Right cardiac atrium (tissue), 5 donors: ENCODE data around the gene FUOM. TPM values are rescaled to one million over a fixed set of nuclear protein-coding genes. Genes with fewer than 3 reads are reported as not detected.
"Not testable (repeated sequence)": the region's sequence is repeated elsewhere in the genome, so short reads cannot be mapped to it uniquely, and the experiment has no call there.

Experiments
- ATAC-seq, 2 donors: fragments of 200-7000 bp; cut with Tn5 transposase; one replicate each; pipeline versions ENCODE4 v1.8.0 to v1.9.1; 2020; ENCODE audit warnings: moderate library complexity in 2 of 2, mild to moderate bottlenecking in 1 of 2
- DNase-seq, 3 donors: peaks; one replicate each; pipeline ENCODE4 v3.0.0-alpha.2; 2020
- H3K27ac ChIP-seq: one replicate; pipeline ENCODE4 v1.5.1; 2013; ENCODE audit warnings: mild to moderate bottlenecking, low read length, control low read depth, moderate library complexity
- H3K27me3 ChIP-seq: one replicate; pipeline ENCODE4 v1.6.1; 2013; ENCODE audit not compliant: control insufficient read depth, insufficient read depth
- H3K4me1 ChIP-seq: one replicate; pipeline ENCODE4 v1.6.1; 2013; ENCODE audit warnings: low read length; ENCODE audit not compliant: control insufficient read depth, insufficient read depth
- H3K4me3 ChIP-seq: one replicate; pipeline ENCODE4 v1.5.1; 2013; ENCODE audit warnings: low read length, control low read depth
- H3K9me3 ChIP-seq: one replicate; pipeline ENCODE4 v1.6.1; 2013; ENCODE audit warnings: low read length; ENCODE audit not compliant: control insufficient read depth
- WGBS: extraction: QIAGEN DNeasy Blood & Tissue Kit; methylation state at CpG from one replicate; pipeline ENCODE4 v1.1.7; 2013; 5-methylcytosine and 5-hydroxymethylcytosine counted together
- intact Hi-C, 4 donors: fragments of 100-400 bp; cut with DNase I; formaldehyde crosslinking; loops; one replicate each; pipeline versions ENCODE4 v1.11.0 to v1.14.0; 2022 to 2023
- polyA plus RNA-seq: library from polyadenylated mRNA; stranded (reverse); fragments of 200-250 nt; gene quantifications from one replicate; pipeline ENCODE4 v1.2.3, GENCODE V29; 2013
- total RNA-seq, 4 donors: library from RNA; stranded (reverse); fragmentation: NEBNext Ultra II Directional; extraction: Animal tissue kit (Norgen Biotek cat#: 25700); gene quantifications; one replicate each; pipeline ENCODE4 v1.2.1, GENCODE V29; 2021
- donor health status: healthy with polysubstance abuse.
- donor health status: DM: no; HTN: yes; CAD: no.
- donor health status: DM: no; HTN: no; CAD: no.
- donor health status: DM: no; HTN: yes; CAD: no; lungs with severe emphysema.
- donor health status: DM: yes; HTN: yes; CAD: no.

Gene FUOM
- total and polyA plus RNA-seq, 5 donors: 19.7 to 26.9 (median 23.3) TPM

DNA sequence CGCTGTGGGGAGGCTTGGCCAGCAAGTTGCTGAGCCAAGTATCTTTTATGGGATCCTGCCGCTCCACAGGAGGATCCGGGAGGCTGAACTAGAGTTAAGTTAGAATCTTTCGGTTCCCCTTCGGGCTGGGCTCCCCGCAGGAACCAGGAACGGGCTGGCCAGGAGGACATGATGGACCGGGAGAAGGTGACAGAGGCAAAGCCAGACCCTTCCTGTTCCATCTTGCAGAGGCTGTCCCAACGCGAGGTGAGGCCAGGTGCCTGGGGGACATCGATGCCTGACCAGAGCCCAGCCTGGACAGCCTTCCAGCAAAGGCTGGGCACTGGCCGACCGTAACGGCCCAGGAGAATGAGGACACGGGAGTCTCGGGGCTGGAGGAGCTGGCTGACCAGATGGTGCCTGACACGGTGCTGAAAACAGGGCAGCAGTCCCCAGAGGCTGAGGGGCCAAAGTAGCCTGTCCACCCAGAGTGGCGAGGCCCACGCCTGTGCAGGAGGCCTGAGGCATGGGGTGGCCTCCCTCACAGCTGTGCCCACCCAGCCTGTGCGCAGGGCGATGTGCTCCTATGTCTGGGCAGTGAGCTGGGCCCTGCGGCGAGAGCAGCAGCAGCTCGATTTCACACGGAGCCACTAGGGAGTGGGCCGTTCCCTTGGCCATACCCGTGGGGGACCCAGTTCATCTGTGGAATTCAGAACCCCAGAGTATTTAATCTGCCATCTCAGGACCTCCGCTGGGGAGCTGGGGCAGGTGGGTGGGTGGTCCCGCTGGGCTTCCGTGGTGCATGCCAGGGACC lies 19.4 kb upstream of the FUOM start:
- Histone ChIP-seq H3K27me3 (no peaks in the 10 kb centered on the region), H3K4me3 (no peak overlapping the region), H3K4me1 (peaks cover 4% of the 10 kb centered on the region), H3K9me3 (no peaks in the 10 kb centered on the region), H3K27ac (no peak overlapping the region)
- no peak for ATAC-seq
- peak in 1 of 3 donors; percentile 55 for DNase-seq
- intact Hi-C loops: no loop called here
- WGBS: 91% methylated on average over 30 of the region's 30 CpGs

DNA sequence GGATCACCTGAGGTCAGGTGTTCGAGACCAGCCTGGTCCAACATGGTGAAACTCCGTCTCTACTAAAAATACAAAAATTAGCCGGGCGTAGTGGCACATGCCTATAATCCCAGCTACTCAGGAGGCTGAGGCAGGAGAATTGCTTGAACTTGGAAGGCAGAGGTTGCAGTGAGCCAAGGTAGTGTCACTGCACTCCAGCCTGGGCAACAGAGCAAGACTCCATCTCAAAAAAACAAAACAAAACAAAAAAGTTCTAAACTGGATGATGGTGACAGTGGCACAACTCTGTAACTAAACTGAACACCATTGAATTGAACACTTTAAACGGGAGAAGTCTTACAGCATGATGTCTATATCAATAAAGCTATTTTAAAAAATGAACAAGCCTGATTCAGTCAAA lies 18.4 kb upstream of the FUOM start:
- H3K4me3 ChIP-seq, intact Hi-C loops, ATAC-seq, H3K27ac ChIP-seq, H3K9me3 ChIP-seq, H3K27me3 ChIP-seq, H3K4me1 ChIP-seq: not testable (repeated sequence)
- DNase-seq: peak in 1 of 3 donors; percentile 2
- WGBS: 94% methylated on average over 5 of the region's 5 CpGs

DNA sequence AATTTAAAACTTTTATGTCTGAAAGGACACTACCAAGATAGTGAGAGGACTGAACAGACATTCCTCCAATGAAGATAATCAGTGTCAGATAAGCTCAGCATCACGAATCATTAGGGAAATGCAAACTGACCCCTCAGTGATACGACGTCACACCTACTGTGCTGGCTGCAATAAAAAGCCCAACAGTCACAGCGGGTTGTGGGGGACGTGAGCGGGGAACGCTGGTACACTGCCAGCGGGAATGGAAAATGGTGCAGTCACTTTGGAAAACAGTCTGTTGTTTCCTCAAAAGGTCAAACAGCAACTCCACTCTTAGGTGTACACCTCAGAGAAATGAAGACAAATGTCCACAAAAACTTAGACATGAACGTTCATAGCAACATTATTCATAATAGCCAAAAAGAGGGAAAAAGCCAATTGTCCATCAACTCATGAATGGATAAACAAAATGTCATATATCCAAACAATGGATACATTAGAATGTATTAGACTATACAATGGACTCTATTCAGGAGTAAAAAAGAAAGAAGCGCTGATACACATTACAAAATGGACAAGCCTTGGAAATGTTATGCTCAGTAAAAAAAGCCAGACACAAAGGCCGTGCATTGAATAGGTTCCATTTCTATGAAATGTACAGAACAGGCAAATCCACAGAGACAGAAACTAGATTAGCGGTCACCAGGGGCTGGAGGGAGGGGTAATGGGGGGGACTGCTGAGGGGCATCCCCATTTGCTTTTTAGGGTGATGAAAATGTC lies 17.7 kb upstream of the FUOM start:
- ATAC-seq (no peak), DNase-seq (no peak)
- Histone ChIP-seq H3K27ac (no peak overlapping the region), H3K4me3 (no peak overlapping the region), H3K4me1 (peaks cover 4% of the 10 kb centered on the region), H3K9me3 (no peaks in the 10 kb centered on the region), H3K27me3 (no peaks in the 10 kb centered on the region)
- 73% methylated on average over 12 of the region's 12 CpGs for WGBS
- intact Hi-C loops: no loop called here

DNA sequence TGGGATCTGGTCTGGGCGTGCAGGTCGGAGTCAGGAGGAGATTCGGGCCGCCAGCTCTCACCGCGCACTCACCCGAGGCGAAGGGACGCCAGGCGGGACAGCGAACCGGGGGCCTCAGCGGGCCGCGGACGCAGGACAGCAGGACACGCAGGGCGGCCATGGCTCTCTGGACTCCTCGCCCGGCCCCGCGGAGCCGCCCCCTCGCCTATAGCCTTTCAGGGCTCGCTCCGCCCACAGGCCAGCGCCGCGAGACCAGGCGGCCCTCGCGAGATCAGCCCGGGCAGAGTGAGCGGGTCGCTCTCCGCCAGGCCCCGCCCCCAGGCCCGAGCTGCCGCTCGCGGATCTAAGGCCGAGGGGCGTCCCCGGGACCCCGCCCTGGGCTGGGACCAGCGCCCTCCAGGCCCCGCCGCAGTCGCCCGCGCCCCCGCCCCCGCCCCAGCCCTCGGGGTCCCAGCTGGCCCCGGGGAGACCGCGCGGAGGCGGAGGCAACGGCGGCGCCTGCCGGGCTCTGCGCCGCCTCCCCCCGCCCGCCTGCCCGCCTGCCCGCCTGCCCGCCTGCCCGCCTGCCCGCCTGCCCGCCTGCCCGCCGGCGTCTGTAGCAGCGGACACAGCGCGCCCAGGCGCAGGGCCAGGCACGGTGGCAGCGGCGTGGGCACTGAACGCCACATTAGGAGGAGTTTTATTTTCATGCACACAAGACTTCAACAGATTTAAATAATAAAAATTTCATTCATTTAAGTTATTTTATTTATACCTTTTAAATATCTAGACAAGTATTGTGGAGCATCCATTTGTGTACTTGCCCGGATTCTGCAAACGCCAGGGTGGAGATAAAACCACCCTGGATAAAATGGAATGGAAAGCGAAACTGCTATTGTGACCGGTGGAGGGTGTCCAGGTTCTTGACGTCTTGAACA lies 15.6 kb upstream of the FUOM start, which contains the start of gene ECHS1:
Gene ECHS1 (minus strand): TSS at position 181 of the 917 bp plus-strand sequence. CDS start 21 bp downstream, at position 160.
- ATAC-seq (peak; percentile 98), DNase-seq (peak; percentile 97 to 99 (median 99))
- intact Hi-C loops: no loop called here
- H3K4me3 ChIP-seq: peak within 1 kb of the TSS; percentile 80
- no peaks in the 10 kb centered on the region for H3K27me3 ChIP-seq
- H3K27ac ChIP-seq: peak within 1 kb of the TSS; percentile 55
- H3K9me3 ChIP-seq: no peaks in the 10 kb centered on the region
- WGBS: under 1% methylated on average over 89 of the region's 89 CpGs
- no peaks in the 10 kb centered on the region for H3K4me1 ChIP-seq

DNA sequence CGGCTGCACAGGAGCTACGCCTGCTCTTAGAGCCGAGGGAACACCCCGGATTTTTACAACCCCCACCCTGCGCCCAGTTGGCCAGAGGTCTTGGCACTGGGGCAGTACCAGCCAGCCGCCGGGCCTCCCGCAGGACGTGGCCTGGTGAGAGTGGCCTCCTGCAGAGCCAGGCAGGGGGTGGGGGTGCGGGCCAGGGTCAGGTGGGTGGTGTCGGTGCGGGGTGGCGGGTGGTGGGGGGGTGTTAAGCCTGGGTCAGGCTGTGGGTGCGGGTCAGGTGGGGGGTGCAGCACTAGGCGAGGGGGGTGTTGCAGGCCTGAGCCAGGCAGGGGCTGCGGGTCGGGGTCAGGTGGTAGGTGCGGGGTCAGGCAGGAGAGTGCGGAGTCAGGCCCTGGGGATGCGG lies 14.7 kb upstream of the FUOM start:
- H3K4me3 ChIP-seq: peak overlapping the region; percentile 80
- intact Hi-C loops: no loop called here
- no peak overlapping the region for H3K27ac ChIP-seq
- H3K4me1 ChIP-seq: no peaks in the 10 kb centered on the region
- no peaks in the 10 kb centered on the region for H3K9me3 ChIP-seq
- DNase-seq (peak; percentile 48 to 79 (median 73)), ATAC-seq (peak; percentile 4 to 10)
- no peaks in the 10 kb centered on the region for H3K27me3 ChIP-seq
- WGBS: 48% methylated on average over 20 of the region's 20 CpGs

DNA sequence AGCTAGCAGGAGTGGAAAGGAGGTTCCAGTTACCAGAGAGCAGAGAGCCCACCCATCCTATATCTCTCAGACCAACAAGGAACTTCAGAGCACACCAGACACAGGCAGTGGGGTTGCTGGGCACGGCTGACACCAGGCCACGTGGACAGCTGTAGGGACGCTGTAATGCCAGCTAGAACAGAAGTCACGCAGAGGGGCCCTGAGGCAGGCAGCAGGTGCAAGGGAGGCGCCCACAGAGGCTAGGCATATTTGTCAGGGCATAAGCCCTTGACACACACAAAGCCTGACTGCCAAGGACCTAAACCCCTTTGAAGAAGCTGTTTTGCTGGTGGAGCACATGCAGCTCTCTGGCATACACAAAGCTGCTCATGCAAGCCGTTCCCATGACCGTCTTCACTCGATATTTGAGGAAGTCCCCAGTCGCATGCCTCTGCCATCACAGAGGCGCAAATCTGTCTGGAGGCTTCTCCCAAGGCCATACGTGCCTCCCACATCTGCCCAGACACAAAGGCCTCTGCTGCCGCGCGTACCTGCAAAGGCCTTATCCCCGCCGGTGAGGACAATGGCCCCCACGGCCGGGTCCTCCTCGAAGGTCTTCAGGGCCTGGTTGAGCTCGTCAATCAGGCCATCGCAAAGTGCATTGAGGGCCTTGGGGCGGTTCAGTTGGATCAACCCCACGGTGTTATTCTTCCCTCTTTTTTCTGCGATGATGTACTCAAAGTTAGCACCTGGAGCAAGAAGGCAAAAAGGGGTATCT lies 12.4 kb upstream of the FUOM start:
- Histone ChIP-seq H3K4me3 (no peak overlapping the region), H3K27me3 (no peaks in the 10 kb centered on the region), H3K9me3 (no peaks in the 10 kb centered on the region), H3K27ac (no peak overlapping the region), H3K4me1 (no peaks in the 10 kb centered on the region)
- DNase-seq: peak in 2 of 3 donors; percentile 27 to 44
- intact Hi-C loops: no loop called here
- no peak for ATAC-seq
- WGBS: 89% methylated on average over 24 of the region's 24 CpGs

DNA sequence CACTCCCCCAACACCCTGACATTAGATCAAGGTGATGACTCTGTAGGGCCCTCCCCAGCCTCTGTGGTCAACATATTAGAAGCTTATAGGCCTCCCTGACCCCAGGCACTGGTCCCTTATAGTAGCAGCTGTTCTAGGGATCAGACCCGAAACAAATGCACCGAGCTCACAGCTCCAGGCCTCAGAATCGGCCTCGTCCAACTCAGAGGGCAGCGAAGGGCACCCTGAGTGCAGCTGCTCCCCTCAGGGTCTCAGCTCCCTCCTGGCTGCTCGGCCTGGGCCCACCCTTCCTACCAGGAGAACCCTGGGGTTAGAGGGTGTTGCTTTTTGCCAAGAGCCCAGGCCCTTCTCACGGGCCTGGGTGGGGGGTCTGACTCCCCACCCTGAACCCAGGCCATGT lies 10.3 kb upstream of the FUOM start:
- no peak overlapping the region for H3K4me3 ChIP-seq
- ATAC-seq (no peak), DNase-seq (peak in 2 of 3 donors; percentile 31 to 33)
- no peaks in the 10 kb centered on the region for H3K9me3 ChIP-seq
- 90% methylated on average over 7 of the region's 7 CpGs for WGBS
- no peaks in the 10 kb centered on the region for H3K4me1 ChIP-seq
- intact Hi-C loops: no loop called here
- H3K27me3 ChIP-seq: no peaks in the 10 kb centered on the region
- H3K27ac ChIP-seq: no peak overlapping the region

DNA sequence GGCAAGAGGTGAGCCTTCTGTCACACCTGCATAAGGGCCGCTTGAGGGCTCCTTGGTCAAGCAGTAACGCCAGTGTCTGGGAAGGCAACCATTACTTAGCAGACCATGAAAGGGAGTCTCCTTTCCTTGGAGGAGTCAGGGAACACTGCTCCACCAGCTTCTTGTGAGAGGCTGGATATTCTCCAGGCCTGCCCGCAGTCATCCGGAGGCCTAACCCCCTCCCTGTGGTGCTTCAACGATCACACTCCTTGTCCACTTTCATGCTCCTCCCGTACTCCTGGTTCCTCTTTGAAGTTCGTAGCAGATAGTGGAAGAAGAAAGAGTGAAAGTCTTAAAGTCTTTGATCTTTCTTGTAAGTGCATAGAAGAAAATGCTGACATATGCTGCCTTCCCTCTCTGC lies 9.6 kb upstream of the FUOM start:
- H3K27me3 ChIP-seq, H3K9me3 ChIP-seq, ATAC-seq, H3K4me1 ChIP-seq, H3K27ac ChIP-seq, intact Hi-C loops, H3K4me3 ChIP-seq: not testable (repeated sequence)
- DNase-seq: peak in 1 of 3 donors; percentile 7
- 83% methylated on average over 4 of the region's 7 CpGs for WGBS

DNA sequence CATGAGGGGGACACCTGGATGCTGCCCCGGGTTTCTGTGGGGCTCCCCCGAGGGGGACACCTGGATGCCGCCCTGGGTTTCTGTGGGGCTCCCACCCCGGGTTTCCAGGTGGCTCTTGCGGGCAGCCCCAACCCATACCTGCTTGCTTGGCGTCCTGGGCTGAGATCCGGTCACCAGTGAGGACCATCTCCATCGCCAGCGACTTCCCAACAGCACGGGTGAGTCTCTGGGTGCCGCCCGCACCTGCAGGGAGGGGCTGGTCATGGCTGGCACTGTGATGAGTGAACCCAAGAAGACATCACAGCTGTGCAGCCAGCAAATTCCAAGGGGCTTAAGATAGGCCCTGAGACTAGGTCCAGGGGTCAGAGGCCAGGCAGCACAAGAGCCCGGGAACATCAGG lies 8.9 kb upstream of the FUOM start:
- no peaks in the 10 kb centered on the region for H3K27me3 ChIP-seq
- peak in 2 of 3 donors; percentile 29 to 36 for DNase-seq
- H3K4me3 ChIP-seq: no peak overlapping the region
- intact Hi-C loops: no loop called here
- no peak overlapping the region for H3K27ac ChIP-seq
- no peaks in the 10 kb centered on the region for H3K9me3 ChIP-seq
- H3K4me1 ChIP-seq: no peaks in the 10 kb centered on the region
- no peak for ATAC-seq
- WGBS: 94% methylated on average over 13 of the region's 13 CpGs

DNA sequence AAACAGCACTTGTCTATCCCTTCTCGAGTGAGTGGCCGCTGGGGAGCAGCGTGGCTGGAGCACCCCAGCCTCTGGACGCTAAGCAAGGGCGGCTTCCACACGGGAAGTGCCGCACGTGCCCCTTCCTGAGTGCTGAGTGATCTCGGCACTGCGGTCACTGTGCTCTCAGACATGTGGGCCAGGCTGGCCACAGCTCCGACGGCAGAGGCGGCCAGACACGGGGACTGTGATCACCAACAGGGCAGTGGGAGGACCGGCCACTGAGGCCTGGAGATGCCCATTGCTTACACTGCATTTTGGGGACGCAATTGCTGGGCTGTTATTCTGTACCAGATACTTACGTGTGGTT lies 8.3 kb upstream of the FUOM start:
- no peak for ATAC-seq
- DNase-seq: peak in 2 of 3 donors; percentile 29

More for the DNA sequence above, 8.3 kb upstream of the FUOM start:
- Histone ChIP-seq H3K9me3 (no peaks in the 10 kb centered on the region), H3K4me3 (no peak overlapping the region), H3K4me1 (no peaks in the 10 kb centered on the region), H3K27ac (no peak overlapping the region), H3K27me3 (no peaks in the 10 kb centered on the region)
- 84% methylated on average over 17 of the region's 17 CpGs for WGBS
- intact Hi-C loops: no loop called here
